Bronchial epithelial cell (primary cell): ENCODE results near the gene FHIP1B. TPM values are rescaled to one million over a fixed set of nuclear protein-coding genes. Genes with fewer than 3 reads are reported as not detected.

Experiments
- DNase-seq: peaks from one replicate; pipeline ENCODE4 v3.0.0-alpha.2; 2010; ENCODE audit warnings: low read depth
- FAIRE-seq: peaks from 2 replicates; lab custom pipeline; 2011; peaks lifted over from hg19 to GRCh38; lab: Jason Lieb, UNC
- H3K27me3 ChIP-seq: 2 replicates; pipeline ENCODE4 v1.5.1; 2011; ENCODE audit warnings: low read length; ENCODE audit not compliant: control insufficient read depth, insufficient read depth
- H3K36me3 ChIP-seq: 2 replicates; pipeline ENCODE4 v1.5.1; 2011; ENCODE audit warnings: low read length; ENCODE audit not compliant: control insufficient read depth, insufficient read depth
- H3K4me3 ChIP-seq: 2 replicates; pipeline ENCODE4 v1.5.1; 2011; ENCODE audit warnings: mild to moderate bottlenecking, low read depth, low read length, control low read depth
- total RNA-seq: library from RNA; depleted of rRNA; stranded (reverse); fragments of >200 nt; gene quantifications from 2 replicates; pipeline ENCODE4 v1.2.1, GENCODE V29; 2014
- TF ChIP-seq, protein P1 (sequence below): IDR thresholded peaks from 2 replicates; pipeline ENCODE4 v1.5.1; 2011; ENCODE audit warnings: mild to moderate bottlenecking, moderate library complexity, low read length, control low read depth, inconsistent platforms; ENCODE audit not compliant: insufficient read depth, severe bottlenecking

The FHIP1B gene
- total RNA-seq, 1 donor from 2014 or later: 7.4 TPM

DNA sequence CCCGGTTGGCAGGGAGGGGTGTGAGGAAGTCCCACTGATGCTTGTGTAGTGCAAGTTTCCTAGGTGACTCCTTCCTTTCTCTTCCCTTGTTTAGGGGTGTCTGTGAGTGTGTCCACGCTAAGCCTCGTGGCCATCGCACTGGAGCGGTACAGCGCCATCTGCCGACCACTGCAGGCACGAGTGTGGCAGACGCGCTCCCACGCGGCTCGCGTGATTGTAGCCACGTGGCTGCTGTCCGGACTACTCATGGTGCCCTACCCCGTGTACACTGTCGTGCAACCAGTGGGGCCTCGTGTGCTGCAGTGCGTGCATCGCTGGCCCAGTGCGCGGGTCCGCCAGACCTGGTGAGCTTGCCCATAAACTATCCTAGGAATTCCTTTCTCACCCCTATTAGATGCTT, 35.6 kb upstream of the FHIP1B start:
- no peak for DNase-seq
- TF ChIP-seq, protein P1, sequence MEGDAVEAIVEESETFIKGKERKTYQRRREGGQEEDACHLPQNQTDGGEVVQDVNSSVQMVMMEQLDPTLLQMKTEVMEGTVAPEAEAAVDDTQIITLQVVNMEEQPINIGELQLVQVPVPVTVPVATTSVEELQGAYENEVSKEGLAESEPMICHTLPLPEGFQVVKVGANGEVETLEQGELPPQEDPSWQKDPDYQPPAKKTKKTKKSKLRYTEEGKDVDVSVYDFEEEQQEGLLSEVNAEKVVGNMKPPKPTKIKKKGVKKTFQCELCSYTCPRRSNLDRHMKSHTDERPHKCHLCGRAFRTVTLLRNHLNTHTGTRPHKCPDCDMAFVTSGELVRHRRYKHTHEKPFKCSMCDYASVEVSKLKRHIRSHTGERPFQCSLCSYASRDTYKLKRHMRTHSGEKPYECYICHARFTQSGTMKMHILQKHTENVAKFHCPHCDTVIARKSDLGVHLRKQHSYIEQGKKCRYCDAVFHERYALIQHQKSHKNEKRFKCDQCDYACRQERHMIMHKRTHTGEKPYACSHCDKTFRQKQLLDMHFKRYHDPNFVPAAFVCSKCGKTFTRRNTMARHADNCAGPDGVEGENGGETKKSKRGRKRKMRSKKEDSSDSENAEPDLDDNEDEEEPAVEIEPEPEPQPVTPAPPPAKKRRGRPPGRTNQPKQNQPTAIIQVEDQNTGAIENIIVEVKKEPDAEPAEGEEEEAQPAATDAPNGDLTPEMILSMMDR: no peak
- peak; percentile 77 for FAIRE-seq
- Histone ChIP-seq H3K27me3 (no peaks in the 10 kb centered on the region), H3K36me3 (no peaks in the 10 kb centered on the region), H3K4me3 (no peak overlapping the region)

DNA sequence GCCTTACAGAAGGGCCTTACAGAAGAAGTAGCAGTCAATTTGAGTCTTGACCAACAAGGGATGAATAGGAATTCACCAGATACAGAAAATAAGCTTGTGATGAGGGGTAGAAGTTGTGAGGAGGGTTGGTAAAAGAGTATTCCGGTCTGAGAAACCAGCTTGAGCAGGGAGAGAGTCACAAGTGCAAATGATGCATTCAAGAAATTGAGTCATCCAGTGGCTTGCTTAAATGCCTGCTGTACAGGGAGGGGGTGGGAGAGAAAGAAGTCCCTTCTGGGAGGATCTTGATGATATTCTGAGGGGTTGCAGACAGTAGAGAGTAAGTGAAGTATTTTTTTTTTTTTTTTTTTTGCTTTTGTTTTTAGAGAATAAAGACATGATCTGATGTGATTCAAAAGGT, 34.4 kb upstream of the FHIP1B start:
- Histone ChIP-seq H3K4me3 (no peak overlapping the region), H3K27me3 (no peaks in the 10 kb centered on the region), H3K36me3 (no peaks in the 10 kb centered on the region)
- FAIRE-seq (no peak), DNase-seq (peak; percentile 54)
- TF ChIP-seq, protein P1: no peak

DNA sequence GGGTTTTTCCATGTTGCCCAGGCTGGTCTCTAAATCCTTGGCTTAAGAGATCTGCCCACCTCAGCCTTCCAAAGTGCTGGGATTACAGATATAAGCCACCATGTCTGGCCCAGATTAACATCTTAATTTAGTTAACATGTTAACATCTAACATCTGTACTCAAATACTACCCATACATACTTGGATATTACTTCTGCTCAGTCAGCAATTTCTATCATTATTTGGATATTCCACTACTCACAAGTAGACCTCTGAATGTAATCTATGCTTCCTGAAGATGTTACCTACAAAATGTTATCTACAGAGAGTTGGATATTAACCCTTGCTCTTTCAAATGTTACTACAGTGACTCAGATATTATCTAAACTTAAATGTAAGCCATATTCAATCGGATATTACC, 29.2 kb upstream of the FHIP1B start:
- H3K27me3 ChIP-seq: peaks cover 19% of the 10 kb centered on the region
- no peak overlapping the region for H3K4me3 ChIP-seq
- H3K36me3 ChIP-seq: no peaks in the 10 kb centered on the region
- FAIRE-seq: no peak
- DNase-seq: no peak
- TF ChIP-seq, protein P1: no peak

DNA sequence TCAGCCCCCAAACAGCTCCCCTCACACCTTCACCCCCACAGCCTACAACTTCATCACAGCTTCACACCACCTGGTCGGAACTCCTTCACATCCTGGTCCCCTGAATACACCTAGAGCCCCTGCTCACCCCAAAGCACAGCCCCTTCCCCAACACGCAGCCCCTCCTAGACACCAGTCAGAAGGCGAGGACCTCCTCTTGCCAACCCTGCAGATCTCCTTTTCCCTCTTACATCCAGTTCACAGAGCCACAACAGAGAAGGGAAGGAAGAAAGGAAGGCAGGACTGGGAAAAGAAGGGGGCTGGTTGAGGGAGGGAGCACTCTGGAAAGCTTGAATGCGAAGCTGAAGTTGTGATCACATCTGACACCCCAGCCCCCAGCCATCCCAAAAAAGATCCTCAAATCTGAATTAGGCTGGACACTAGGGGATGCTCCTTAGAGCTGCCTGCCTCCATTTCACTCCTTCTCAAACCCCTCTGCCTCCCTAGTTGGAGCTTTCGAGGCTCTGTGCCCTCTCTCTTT, 25.8 kb upstream of the FHIP1B start:
- DNase-seq (no peak), FAIRE-seq (no peak)
- H3K4me3 ChIP-seq: no peak overlapping the region
- TF ChIP-seq, protein P1: no peak
- peaks cover 33% of the 10 kb centered on the region for H3K27me3 ChIP-seq
- no peaks in the 10 kb centered on the region for H3K36me3 ChIP-seq

DNA sequence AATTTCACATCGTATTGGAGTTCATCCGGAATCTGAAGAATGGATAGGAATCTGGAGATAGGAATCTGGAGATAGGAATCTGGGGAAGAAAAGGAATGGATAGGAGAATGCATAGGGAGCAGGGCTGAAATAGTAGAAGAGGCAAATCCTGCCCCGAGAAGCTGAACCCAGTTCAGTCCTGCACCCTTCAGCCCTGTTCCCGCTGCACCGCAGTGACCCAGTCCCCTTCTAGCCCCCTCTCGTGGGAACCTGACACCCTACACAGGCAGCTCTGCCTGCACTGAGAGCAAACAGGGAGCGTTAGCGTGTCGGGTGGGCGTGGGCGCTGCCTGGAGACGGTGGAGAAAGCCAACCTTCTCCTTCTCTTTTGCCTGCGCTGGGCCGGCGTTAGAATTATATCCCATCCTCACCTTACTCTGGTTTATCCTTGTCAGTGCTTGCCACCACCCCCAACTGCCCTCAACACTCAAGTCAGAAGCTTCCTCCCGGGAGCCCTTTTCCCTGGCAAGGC, 24.2 kb upstream of the FHIP1B start:
- Histone ChIP-seq H3K27me3 (peaks cover 33% of the 10 kb centered on the region), H3K36me3 (no peaks in the 10 kb centered on the region), H3K4me3 (no peak overlapping the region)
- DNase-seq (no peak), FAIRE-seq (no peak)
- TF ChIP-seq, protein P1: no peak

DNA sequence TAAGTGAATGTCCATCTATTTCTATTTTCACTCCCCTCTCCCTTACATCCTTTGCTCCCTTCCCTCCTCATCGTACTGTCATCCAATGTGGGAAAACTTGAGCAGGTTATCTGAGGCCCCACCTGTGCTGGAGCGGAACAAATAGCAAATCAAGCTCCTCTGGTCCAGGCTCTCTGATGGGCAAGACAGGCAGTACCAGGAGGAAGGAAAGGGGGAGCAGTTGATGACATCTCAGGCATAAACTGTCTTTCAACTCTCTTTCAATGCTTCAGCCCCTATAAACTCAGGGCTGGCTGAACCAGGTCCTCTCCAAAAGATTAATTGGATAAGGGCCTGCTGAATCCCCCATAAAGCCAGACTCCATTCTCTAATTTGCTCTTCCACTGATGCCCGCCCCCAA, 23.7 kb upstream of the FHIP1B start:
- H3K4me3 ChIP-seq: no peak overlapping the region
- no peak for DNase-seq
- TF ChIP-seq, protein P1: no peak
- H3K27me3 ChIP-seq: peaks cover 33% of the 10 kb centered on the region
- FAIRE-seq: no peak
- H3K36me3 ChIP-seq: no peaks in the 10 kb centered on the region
